ENCODE results near the gene FOXJ3. TPM values are rescaled to one million over a fixed set of nuclear protein-coding genes. Genes with fewer than 3 reads are reported as not detected.

Gene FOXJ3
- polyA plus RNA-seq, 3 donors = 38.8 to 48.9 (median 45.6) TPM

DNA sequence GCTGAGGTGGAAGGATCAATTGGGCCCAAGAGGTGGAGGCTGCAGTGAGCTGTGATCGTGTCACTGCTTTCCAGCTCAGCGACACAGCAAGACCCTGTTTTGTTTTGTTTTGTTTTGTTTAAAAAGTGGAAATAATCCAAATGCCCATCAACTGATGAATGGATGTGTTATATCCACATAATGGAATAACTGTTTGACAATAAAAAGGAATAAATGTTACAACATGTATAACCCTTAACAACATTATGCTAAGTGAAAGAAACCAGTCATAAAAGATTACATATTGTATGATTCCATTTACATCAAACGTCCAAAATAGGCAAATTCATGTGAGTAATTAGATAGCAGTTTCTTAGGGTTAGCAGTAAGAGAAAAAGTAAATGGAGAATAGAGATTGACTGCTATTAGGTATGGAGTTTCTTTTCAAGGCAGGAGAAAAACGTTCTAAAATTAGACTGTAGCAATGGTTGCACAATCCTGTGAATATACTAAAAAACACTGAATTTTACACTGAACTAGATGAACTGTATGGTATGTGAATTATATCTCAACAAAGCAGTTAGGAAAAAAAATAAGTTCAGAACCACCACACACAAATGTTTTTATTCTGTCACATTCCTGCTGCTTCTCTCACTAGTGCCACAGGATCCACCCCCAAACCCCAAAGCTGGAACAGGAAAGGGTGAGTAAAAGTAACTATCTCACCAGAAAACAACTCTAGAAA lies 15.7 kb downstream of the FOXJ3 start:
- no peak for DNase-seq (ENCODE audit: extremely low read depth in 1 of 11, low read depth in 9 of 11, low spot score in 4 of 11)

GRCh38 chr1:42318601-42319000 lies 16.4 kb downstream of the FOXJ3 start:
- DNase-seq (ENCODE audit: extremely low read depth in 1 of 11, low read depth in 9 of 11, low spot score in 4 of 11) = no peak

DNA sequence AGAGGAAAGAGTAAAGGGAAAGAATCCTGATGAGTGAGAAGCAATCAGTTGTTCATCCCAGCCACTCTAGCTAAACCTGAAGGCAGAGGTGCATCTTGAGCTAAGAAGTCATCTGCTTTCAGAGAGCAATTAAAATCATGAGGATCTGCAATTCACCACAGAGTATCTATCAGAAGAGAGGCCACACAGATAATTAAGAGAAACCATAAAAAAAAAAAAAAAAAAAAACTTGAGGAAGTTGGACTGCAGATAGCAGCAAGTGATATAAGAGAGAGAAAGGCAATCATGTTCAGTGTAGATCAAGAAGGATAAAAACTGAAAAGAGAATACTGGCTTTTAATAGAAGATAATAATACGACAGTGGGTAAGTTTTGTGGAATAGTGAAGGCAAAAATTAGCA lies 17.7 kb downstream of the FOXJ3 start:
- DNase-seq (ENCODE audit: extremely low read depth in 1 of 11, low read depth in 9 of 11, low spot score in 4 of 11) = no peak

DNA sequence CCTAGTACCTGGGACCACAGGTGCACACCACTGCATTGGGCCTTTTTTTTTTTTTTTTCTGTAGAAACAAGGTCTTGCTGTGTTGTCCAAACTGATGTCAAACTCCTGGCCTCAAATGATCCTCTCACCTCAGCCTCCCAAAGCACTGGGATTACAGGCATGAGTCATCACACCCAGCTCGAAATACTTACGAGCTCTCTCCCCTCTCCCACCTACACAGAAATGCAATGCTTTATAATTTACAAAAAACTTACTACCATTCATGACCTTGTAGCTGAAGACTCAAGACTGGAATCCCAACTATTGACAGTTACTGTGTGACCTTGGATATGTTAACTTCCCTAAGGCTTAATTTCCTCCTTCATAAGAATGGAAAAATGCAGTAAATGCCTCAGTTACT lies 18.7 kb downstream of the FOXJ3 start:
- no peak for DNase-seq (ENCODE audit: extremely low read depth in 1 of 11, low read depth in 9 of 11, low spot score in 4 of 11)

DNA sequence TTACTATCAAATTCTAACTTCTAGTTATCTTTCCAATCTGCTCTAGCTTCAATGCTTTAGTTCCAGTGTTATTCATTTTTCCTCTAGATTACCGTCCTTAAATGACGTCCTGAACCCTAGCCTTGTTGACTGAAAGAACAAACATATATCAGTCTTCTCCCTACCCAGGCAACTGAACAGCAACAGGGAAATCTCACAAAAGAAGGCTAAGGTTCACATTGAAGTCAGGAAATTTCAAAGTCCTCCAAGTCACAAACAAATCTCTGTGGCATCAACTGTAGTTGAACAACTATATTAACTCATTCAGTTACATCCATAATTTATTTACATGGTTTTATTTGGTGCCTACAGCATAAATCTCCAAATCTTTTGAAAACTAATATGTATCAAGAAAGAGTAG lies 19.5 kb downstream of the FOXJ3 start:
- DNase-seq (ENCODE audit: extremely low read depth in 1 of 11, low read depth in 9 of 11, low spot score in 4 of 11) = no peak

DNA sequence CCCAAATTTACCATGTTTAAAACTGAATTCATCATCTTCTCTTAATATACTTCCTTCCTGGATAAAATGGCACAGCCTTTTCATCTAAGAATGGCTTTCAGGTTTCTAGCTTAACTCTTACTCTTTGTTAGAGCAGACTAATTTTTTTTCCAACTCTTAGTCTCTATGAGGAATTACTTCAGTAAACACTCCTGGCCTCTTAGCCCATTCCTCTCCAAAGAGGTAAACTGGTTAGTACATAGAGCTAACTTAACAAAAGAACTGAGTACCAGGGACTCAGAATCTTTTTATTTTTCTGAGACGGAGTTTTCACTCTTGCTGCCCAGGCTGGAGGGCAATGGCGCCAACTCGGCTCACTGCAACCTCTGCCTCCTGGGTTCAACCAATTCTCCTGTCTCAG lies 21.1 kb downstream of the FOXJ3 start:
- no peak for DNase-seq (ENCODE audit: extremely low read depth in 1 of 11, low read depth in 9 of 11, low spot score in 4 of 11)

DNA sequence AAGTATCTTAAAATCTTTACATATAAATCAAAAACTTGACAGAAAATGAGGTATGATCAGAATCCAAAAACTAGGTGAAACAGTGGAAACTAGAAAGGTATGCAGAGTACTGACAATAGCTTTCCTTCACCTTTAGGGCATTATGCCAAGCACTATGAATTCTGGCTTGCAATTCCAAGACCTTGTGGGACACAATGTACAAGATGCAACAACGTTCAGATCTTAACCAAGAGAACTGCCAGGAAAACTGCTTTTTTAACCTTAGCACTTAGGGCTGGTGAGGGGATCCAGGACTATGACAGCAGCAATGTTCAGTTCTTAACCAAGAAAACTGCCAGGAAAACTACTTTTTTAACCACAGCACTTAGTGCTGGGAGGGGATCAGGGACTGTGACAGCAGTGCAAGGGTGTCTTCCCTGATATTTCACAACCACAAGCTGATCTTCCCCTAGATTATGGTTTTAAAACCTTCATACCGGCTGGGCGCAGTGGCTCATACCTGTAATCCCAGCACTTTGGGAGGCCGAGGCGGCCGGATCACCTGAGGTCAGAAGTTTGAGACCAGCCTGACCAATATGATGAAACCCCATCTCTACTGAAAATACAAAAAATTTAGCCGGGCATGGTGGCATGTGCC lies 22.3 kb downstream of the FOXJ3 start:
- no peak for DNase-seq (ENCODE audit: extremely low read depth in 1 of 11, low read depth in 9 of 11, low spot score in 4 of 11)

DNA sequence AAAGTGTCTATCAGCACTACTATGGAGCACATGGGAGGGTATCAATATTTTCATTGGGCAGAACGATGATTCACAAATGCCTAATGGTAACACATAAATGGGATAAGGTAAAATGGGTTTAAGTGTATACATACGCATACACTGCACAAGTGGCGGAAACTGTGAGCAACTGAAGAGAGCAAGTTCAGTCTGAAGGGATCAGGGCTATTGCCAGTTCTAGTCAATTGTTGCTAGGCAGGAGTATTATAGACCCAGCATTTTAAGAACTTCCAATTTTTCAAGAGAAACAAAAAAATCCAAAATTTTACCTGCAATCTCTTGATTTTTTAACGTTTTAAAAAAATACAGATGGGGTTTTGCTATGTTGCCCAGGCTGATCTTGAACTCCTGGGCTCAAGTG lies 23.1 kb downstream of the FOXJ3 start:
- DNase-seq (ENCODE audit: extremely low read depth in 1 of 11, low read depth in 9 of 11, low spot score in 4 of 11) = no peak

- DNase-seq (ENCODE audit: extremely low read depth in 1 of 11, low read depth in 9 of 11, low spot score in 4 of 11) = no peak
Measured at GRCh38 chr1:42311138-42311537, 23.9 kb downstream of the FOXJ3 start.

DNA sequence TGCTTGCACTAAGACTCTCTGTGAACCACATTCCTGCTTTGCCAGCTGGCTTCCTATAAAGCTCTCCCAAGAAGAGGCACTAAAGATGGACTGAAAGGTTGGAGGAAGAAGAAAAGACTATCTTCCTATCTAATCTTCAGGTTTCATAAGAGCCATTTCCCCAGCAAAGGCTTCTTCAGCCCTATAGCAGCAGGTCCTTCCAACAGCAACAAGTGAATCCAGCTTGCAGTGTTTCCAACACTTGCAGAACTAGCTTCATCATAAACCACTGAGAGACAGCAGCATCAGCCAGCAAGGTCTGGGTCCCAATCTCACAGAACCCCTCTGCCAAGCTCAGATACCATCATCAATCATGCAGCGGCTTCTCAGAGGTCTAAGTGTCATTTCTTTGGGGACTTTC lies 28.1 kb downstream of the FOXJ3 start:
- DNase-seq (ENCODE audit: extremely low read depth in 1 of 11, low read depth in 9 of 11, low spot score in 4 of 11) = no peak

- DNase-seq (ENCODE audit: extremely low read depth in 1 of 11, low read depth in 9 of 11, low spot score in 4 of 11) = no peak
Measured at GRCh38 chr1:42305639-42306038, 29.4 kb downstream of the FOXJ3 start.

DNA sequence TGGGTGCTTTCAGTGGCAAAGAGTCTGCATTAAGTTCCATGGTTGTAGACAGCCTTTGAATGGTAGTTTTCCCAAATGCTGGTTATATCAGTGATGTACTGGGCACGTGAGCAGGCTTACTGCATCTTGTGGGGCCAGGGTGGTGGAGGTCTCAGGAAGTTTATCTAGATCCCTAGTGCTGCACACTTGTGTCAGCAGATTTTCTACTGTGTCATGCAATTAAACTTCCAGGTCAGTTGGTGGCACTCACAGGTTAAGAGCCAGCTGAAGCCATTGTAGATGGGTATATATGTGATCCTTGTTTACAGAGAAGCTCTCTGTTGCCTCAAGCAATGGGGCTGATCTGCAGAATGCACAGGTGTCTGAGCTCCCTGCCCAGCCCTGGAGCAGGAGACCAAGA lies 33.0 kb downstream of the FOXJ3 start:
- no peak for DNase-seq (ENCODE audit: extremely low read depth in 1 of 11, low read depth in 9 of 11, low spot score in 4 of 11)

DNA sequence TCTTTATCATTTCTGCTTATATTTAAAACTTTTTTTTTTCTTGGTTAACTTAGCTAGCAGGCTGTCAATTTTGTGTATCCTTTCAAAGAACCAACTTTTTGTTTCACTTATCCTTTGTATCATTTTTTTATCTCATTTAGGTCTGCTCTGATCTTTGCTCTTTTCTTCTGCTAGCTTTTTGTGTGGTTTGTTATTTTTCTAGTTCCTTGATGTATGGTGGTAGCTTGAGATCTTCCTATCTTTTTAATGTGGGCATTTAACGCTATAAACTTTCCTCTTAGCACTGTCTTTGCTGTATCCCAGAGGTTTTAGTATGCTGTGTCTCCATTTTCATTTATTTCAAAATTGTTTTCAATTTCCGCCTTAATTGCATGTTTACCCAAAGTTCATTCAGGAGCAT lies 36.5 kb downstream of the FOXJ3 start:
- DNase-seq (ENCODE audit: extremely low read depth in 1 of 11, low read depth in 9 of 11, low spot score in 4 of 11) = no peak

GRCh38 chr1:42295816-42296215 lies 39.2 kb downstream of the FOXJ3 start:
- no peak for DNase-seq (ENCODE audit: extremely low read depth in 1 of 11, low read depth in 9 of 11, low spot score in 4 of 11)

DNA sequence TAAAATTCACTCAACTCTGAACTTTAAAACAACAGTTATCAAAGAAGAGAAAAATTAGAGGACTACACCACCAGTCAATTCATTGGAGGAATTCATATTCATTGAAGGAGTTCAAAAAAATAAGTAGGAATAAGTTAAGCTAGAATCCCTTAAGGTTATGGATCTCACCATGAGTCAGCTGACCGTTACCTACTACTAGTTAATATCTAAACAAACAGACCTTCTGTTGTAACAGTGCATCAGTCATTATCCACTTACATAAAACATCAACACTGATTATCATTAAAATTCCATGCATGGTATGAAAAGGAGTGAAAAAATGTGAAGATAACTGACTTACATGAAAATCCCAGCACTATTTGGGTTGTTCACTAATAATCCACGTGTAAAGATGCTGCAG lies 44.9 kb downstream of the FOXJ3 start:
- DNase-seq (ENCODE audit: extremely low read depth in 1 of 11, low read depth in 9 of 11, low spot score in 4 of 11) = no peak

GRCh38 chr1:42288311-42288985 lies 46.6 kb downstream of the FOXJ3 start:
- no peak for DNase-seq (ENCODE audit: extremely low read depth in 1 of 11, low read depth in 9 of 11, low spot score in 4 of 11)

DNA sequence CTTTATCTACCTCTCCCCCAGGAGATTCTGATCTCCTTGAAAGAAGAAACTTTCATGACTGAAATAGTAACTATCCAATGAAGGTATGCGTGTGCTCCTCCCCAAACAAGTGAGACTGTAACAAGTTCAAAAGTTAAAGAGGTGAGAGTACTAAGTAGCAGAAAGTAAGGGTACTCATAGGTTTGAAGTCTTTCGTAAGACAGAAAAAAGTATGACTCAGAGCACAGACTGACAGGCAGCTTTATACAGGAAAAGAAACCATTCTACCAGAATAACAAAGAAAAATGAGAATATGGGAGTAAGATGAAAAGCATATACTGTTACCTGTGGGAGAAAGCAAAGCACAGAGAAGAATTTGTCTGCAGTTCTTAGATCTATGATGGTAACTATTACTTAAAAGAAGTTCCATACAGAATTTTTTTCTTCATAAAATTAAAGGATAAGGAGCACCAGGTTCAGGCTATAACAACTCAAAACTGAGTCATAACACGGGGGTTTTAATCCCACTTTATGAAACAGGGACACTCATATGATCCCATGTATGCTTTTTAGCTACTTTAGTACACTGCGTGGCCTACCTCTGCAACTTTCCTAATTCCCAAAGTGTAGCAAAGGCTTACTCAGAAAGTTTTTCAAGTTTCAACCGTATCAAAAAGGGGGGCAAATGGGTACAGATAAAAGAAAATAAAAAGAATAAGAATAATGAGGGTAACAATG lies 52.0 kb downstream of the FOXJ3 start:
- DNase-seq (ENCODE audit: extremely low read depth in 1 of 11, low read depth in 9 of 11, low spot score in 4 of 11) = no peak

- no peak for DNase-seq (ENCODE audit: extremely low read depth in 1 of 11, low read depth in 9 of 11, low spot score in 4 of 11)
Measured at GRCh38 chr1:42282024-42282579, 52.9 kb downstream of the FOXJ3 start.

DNA sequence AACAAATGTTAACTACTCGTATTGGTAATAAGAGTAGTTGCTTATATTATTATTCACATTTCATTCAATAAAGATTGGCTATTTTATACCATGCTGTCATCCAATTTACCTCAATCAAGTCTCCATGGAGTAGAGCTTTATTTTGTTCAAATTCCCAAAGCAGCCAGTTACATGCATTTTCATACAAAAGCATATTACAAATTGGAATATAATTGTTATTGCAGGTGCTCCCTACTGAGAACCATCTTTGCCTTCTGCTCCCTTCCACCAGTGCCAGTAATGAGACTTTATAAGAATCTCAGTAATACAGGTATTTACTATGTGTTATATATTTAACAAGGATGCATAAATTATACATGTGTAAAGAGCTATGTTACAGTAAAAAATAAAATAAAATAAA lies 54.2 kb downstream of the FOXJ3 start:
- DNase-seq (ENCODE audit: extremely low read depth in 1 of 11, low read depth in 9 of 11, low spot score in 4 of 11) = no peak

GRCh38 chr1:42279055-42279454 lies 56.0 kb downstream of the FOXJ3 start:
- DNase-seq (ENCODE audit: extremely low read depth in 1 of 11, low read depth in 9 of 11, low spot score in 4 of 11) = no peak
